ENCODE measurements around the gene NSL1.

DNA sequence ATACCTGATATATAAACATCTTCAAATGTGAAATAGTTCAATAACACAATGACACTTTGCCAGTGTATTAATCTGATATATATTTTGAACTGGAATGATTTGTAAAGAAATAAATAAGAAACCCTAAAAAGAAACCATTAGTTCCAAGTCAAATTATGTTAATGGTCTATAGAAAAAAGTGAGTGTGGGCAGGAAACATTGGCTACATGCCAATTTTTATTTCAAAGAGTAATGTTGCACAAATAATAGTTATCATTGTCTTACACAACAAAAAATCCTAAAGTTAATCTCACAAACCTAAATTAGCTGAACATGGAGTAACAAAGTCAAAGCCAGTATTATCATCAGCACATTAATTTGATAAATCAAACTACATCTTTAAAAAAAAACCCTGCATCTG is 54.0 kb downstream of the NSL1 start:
- TF ChIP-seq, protein P1, sequence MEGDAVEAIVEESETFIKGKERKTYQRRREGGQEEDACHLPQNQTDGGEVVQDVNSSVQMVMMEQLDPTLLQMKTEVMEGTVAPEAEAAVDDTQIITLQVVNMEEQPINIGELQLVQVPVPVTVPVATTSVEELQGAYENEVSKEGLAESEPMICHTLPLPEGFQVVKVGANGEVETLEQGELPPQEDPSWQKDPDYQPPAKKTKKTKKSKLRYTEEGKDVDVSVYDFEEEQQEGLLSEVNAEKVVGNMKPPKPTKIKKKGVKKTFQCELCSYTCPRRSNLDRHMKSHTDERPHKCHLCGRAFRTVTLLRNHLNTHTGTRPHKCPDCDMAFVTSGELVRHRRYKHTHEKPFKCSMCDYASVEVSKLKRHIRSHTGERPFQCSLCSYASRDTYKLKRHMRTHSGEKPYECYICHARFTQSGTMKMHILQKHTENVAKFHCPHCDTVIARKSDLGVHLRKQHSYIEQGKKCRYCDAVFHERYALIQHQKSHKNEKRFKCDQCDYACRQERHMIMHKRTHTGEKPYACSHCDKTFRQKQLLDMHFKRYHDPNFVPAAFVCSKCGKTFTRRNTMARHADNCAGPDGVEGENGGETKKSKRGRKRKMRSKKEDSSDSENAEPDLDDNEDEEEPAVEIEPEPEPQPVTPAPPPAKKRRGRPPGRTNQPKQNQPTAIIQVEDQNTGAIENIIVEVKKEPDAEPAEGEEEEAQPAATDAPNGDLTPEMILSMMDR (IDR thresholded peaks at IDR 0.05): no peak
- TF ChIP-seq EZH2 (IDR thresholded peaks at IDR 0.05; ENCODE audit: borderline replicate concordance, insufficient read depth, low read depth, low read length, poor library complexity, severe bottlenecking): no peak

Measured in B cell (primary cell).